MM.1S (cell line): Measurements from ENCODE around the gene CD7.

Experiments used
- DNase-seq: peaks from one replicate; pipeline ENCODE4 v3.0.0-alpha.2; 2015
- H2AFZ ChIP-seq: fragments of 300-600 bp; sonication (generic); 2 replicates; pipeline ENCODE4 v1.6.0; 2016; ENCODE audit warnings: antibody characterized with exemption, low read length
- H3F3A ChIP-seq: fragments of 300-600 bp; sonication (generic); 2 replicates; pipeline ENCODE4 v1.6.1; 2016; ENCODE audit warnings: mild to moderate bottlenecking, antibody characterized with exemption, low read length, moderate library complexity, mixed read lengths; ENCODE audit not compliant: insufficient read depth
- H3K27ac ChIP-seq: fragments of 300-600 bp; sonication (generic); 2 replicates; pipeline ENCODE4 v1.5.1; 2016; ENCODE audit warnings: mild to moderate bottlenecking, low read length
- H3K27me3 ChIP-seq: fragments of 300-600 bp; sonication (generic); replicated peaks from 2 replicates; pipeline ENCODE4 v1.6.0; 2016; ENCODE audit warnings: low read length; ENCODE audit not compliant: insufficient read depth
- H3K36me3 ChIP-seq: fragments of 300-600 bp; sonication (generic); replicated peaks from 2 replicates; pipeline ENCODE4 v1.6.1; 2016; ENCODE audit warnings: mild to moderate bottlenecking, low read length, mixed read lengths; ENCODE audit not compliant: insufficient read depth
- H3K4me1 ChIP-seq: fragments of 300-600 bp; sonication (generic); 2 replicates; pipeline ENCODE4 v1.6.1; 2016; ENCODE audit warnings: low read length, mixed read lengths
- H3K4me2 ChIP-seq: fragments of 300-600 bp; sonication (generic); 2 replicates; pipeline ENCODE4 v1.6.0; 2016; ENCODE audit warnings: low read depth, low read length
- H3K4me3 ChIP-seq: fragments of 300-600 bp; sonication (generic); 2 replicates; pipeline ENCODE4 v1.5.1; 2016; ENCODE audit warnings: low read length, mixed read lengths
- H3K79me2 ChIP-seq: fragments of 300-600 bp; sonication (generic); 2 replicates; pipeline ENCODE4 v1.6.1; 2016; ENCODE audit warnings: mixed run types, low read length, mixed read lengths
- H3K9ac ChIP-seq: fragments of 300-600 bp; sonication (generic); 2 replicates; pipeline ENCODE4 v1.6.1; 2016; ENCODE audit warnings: low read length, mixed read lengths
- H3K9me2 ChIP-seq: fragments of 300-600 bp; sonication (generic); replicated peaks from 2 replicates; pipeline ENCODE4 v1.6.1; 2016; ENCODE audit warnings: mild to moderate bottlenecking, low read length, mixed read lengths; ENCODE audit not compliant: insufficient read depth
- H3K9me3 ChIP-seq: fragments of 300-600 bp; sonication (generic); replicated peaks from 2 replicates; pipeline ENCODE4 v1.6.1; 2016; ENCODE audit warnings: mild to moderate bottlenecking, low read length, mixed read lengths; ENCODE audit not compliant: insufficient read depth
- H4K20me1 ChIP-seq: fragments of 300-600 bp; sonication (generic); 2 replicates; pipeline ENCODE4 v1.6.1; 2016; ENCODE audit warnings: mild to moderate bottlenecking, low read length, moderate library complexity, mixed read lengths; ENCODE audit not compliant: insufficient read depth
- EZH2 ChIP-seq: fragments of 300-600 bp; sonication (generic); optimal IDR thresholded peaks from 2 replicates; pipeline ENCODE3; 2017; ENCODE audit warnings: low read depth, mild to moderate bottlenecking, antibody characterized with exemption, low read length, mixed read lengths
- EZH2phosphoT487 ChIP-seq: fragments of 300-600 bp; sonication (generic); IDR thresholded peaks from 2 replicates; pipeline ENCODE4 v1.6.1; 2018; ENCODE audit warnings: antibody characterized with exemption, low read length
- TF ChIP-seq, protein P1 (sequence below): fragments of 300-600 bp; sonication (generic); IDR thresholded peaks from 2 replicates; pipeline ENCODE4 v1.5.1; 2016; ENCODE audit warnings: antibody characterized with exemption, low read length, mixed read lengths

Gene CD7

DNA sequence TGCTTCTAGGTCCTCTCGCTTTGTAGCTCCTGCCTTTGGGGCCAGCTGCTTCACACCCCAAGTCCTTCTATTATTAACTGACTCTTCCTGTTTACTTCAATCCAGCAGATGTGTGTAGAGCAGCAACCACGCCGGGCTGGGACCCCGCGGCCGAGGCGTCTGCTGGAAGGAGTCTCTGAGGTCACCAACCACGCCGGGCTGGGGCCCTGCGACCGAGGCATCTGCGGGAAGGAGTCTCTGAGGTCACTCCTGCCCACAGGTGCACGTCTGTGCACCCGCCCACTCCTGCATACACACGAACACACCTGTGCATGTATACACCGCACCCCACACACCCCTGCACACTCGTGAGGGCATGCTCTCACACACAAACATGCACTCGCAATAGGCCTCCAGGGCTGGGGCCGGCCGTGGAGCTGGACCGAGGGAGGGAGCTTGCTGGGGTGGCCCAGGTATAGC, 33.9 kb upstream of the CD7 start:
- Histone ChIP-seq H3K4me1 (peaks cover 35% of the 10 kb centered on the region), H3K79me2 (no peaks in the 10 kb centered on the region), H3K4me3 (peak overlapping the region; percentile 28; the same call in 1 of the 2 replicates), H3K4me2 (peak overlapping the region; percentile 80), H3K27me3 (no peaks in the 10 kb centered on the region), H4K20me1 (no peaks in the 10 kb centered on the region), H3K27ac (peak overlapping the region; percentile 99), H3K9me3 (no peaks in the 10 kb centered on the region), H3F3A (peaks cover 24% of the 10 kb centered on the region), H3K9me2 (no peaks in the 10 kb centered on the region), H2AFZ (peak overlapping the region; percentile 60; the same call in 1 of the 2 replicates), H3K36me3 (no peaks in the 10 kb centered on the region), H3K9ac (peak overlapping the region; percentile 93)
- TF ChIP-seq EZH2phosphoT487 (no peak), EZH2 (no peak)
- TF ChIP-seq, protein P1, sequence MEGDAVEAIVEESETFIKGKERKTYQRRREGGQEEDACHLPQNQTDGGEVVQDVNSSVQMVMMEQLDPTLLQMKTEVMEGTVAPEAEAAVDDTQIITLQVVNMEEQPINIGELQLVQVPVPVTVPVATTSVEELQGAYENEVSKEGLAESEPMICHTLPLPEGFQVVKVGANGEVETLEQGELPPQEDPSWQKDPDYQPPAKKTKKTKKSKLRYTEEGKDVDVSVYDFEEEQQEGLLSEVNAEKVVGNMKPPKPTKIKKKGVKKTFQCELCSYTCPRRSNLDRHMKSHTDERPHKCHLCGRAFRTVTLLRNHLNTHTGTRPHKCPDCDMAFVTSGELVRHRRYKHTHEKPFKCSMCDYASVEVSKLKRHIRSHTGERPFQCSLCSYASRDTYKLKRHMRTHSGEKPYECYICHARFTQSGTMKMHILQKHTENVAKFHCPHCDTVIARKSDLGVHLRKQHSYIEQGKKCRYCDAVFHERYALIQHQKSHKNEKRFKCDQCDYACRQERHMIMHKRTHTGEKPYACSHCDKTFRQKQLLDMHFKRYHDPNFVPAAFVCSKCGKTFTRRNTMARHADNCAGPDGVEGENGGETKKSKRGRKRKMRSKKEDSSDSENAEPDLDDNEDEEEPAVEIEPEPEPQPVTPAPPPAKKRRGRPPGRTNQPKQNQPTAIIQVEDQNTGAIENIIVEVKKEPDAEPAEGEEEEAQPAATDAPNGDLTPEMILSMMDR = no peak
- DNase-seq = peak; percentile 98

DNA sequence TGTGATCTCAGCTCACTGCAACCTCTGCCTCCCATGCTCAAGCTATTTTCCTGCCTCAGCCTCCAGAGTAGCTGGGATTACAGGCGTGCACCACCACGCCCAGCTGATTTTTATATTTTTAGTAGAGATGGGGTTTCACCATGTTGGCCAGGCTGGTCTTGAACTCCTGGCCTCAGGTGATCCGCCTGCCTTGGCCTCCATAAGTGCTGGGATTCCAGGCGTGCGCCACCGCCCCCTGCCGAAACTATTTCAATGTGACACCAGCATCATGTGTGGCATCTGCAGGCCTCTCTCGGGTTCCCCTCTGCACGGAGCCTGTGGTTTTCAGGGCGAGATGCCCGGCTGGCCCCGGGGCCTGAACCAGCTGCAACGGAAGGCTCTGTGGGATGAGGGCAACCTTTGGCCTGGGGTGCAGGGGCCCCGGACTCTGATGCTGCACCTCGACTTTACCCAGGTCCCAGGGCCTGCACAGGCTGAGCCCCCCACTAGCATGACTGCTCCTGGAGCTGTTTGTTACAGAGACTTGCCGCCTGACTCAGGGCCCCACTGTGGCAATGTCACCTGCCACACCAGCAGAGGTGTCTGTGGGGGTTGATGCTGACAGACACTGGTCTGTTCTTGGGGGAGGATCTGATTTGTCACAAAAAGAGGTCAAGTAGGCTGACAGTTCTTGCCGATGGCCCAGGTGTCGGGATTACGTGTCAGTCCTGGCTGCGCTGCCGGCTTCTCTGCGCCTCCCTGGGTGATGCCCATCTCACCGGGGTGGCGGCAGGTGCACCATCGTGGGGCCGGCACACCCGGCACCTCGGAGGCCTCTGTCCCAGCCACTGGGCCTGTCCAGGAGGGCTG, 33.0 kb upstream of the CD7 start:
- no peaks in the 10 kb centered on the region for H3K36me3 ChIP-seq
- peak overlapping the region; percentile 30; the same call in 1 of the 2 replicates for H2AFZ ChIP-seq
- H3K79me2 ChIP-seq = no peaks in the 10 kb centered on the region
- DNase-seq = peak; percentile 96
- H3K4me3 ChIP-seq = peak overlapping the region; percentile 28
- peaks cover 24% of the 10 kb centered on the region for H3F3A ChIP-seq
- H3K9ac ChIP-seq = peak overlapping the region; percentile 93
- H4K20me1 ChIP-seq = no peaks in the 10 kb centered on the region
- H3K4me1 ChIP-seq = peaks cover 26% of the 10 kb centered on the region
- no peaks in the 10 kb centered on the region for H3K9me3 ChIP-seq
- H3K27me3 ChIP-seq = no peaks in the 10 kb centered on the region
- TF ChIP-seq, protein P1 = peak; percentile 62
- TF ChIP-seq EZH2phosphoT487 = no peak
- H3K27ac ChIP-seq = peak overlapping the region; percentile 99
- H3K9me2 ChIP-seq = no peaks in the 10 kb centered on the region
- peak overlapping the region; percentile 80 for H3K4me2 ChIP-seq

DNA sequence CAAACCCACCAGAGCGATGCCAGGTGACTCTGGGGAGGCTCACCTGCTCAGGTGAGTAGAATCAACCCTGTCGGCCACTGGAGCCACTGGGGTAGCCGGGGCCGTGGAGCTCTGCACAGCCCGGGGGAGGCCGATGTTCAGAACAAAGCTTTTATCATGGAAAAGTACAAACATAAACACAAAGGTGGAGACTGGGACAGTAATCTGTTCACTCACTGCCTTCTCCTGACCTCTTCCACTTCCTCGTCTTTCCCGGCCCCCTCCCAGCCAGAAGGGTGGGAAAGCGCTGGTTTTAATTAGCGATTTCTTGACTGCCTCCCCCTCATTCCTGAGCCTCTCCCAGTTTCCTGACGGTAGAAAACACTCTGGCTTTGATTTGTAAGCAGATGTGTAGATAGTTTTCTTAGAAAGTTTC, 31.9 kb upstream of the CD7 start:
- Histone ChIP-seq H3K36me3 (no peaks in the 10 kb centered on the region), H3K9ac (no peak overlapping the region), H3K4me2 (no peak overlapping the region), H3K9me2 (no peaks in the 10 kb centered on the region), H2AFZ (no peak overlapping the region), H3K27me3 (no peaks in the 10 kb centered on the region), H3K4me1 (peaks cover 26% of the 10 kb centered on the region), H3K27ac (no peak overlapping the region), H4K20me1 (no peaks in the 10 kb centered on the region), H3K9me3 (no peaks in the 10 kb centered on the region), H3K79me2 (no peaks in the 10 kb centered on the region), H3F3A (peaks cover 24% of the 10 kb centered on the region), H3K4me3 (no peak overlapping the region)
- no peak for DNase-seq
- TF ChIP-seq EZH2phosphoT487 = no peak
- no peak for TF ChIP-seq EZH2
- TF ChIP-seq, protein P1 = no peak
